Astrocyte of the spinal cord (primary cell): ENCODE results near the gene GIPC3.

ENCODE experiments used
- DNase-seq: peaks from one replicate; pipeline ENCODE4 v3.0.0; 2011; ENCODE audit warnings: low read depth, low spot score
- H3K4me3 ChIP-seq: 2 replicates; pipeline ENCODE4 v1.5.1; 2011; ENCODE audit warnings: low read depth, mild to moderate bottlenecking, low read length, moderate library complexity
- CTCF ChIP-seq: IDR thresholded peaks from 2 replicates; pipeline ENCODE4 v1.5.1; 2012; ENCODE audit warnings: low read depth, mild to moderate bottlenecking, low read length, inconsistent platforms
- in situ Hi-C: cut with HindIII; loops from 2 replicates; pipeline ENCODE4 v1.10.0; 2017; ENCODE audit warnings: low sequenced_read_pairs

GIPC3 gene

GRCh38 chr19:3609779-3610719 lies 24.8 kb downstream of the GIPC3 start:
- no peak for DNase-seq
- in situ Hi-C loops, result no loop called here
- no peak overlapping the region for H3K4me3 ChIP-seq
- TF ChIP-seq CTCF, result no peak

- no peak overlapping the region for H3K4me3 ChIP-seq
- no peak for DNase-seq
- no peak for TF ChIP-seq CTCF
- in situ Hi-C loops, result no loop called here
Observed at GRCh38 chr19:3610745-3611717, 25.8 kb downstream of the GIPC3 start.

- TF ChIP-seq CTCF, result no peak
- in situ Hi-C loops, result no loop called here
- DNase-seq, result no peak
- no peak overlapping the region for H3K4me3 ChIP-seq
Observed at GRCh38 chr19:3611841-3612240, 26.6 kb downstream of the GIPC3 start.

- in situ Hi-C loops, result no loop called here
- DNase-seq, result no peak
- no peak overlapping the region for H3K4me3 ChIP-seq
- TF ChIP-seq CTCF, result no peak
Observed at GRCh38 chr19:3612330-3612729, 27.1 kb downstream of the GIPC3 start.

GRCh38 chr19:3612901-3613741 lies 27.8 kb downstream of the GIPC3 start:
- no peak overlapping the region for H3K4me3 ChIP-seq
- no peak for DNase-seq
- in situ Hi-C loops, result no loop called here
- TF ChIP-seq CTCF, result no peak
